Posterior vena cava (tissue), 2 donors: Measurements from ENCODE around the gene USP9Y. TPM values are rescaled to one million over a fixed set of nuclear protein-coding genes. Genes with fewer than 3 reads are reported as not detected.

ENCODE experiments used
- total RNA-seq, 2 donors: library from RNA; stranded (reverse); fragmentation: NEBNext Ultra II Directional; extraction: Animal tissue kit (Norgen Biotek cat#: 25700); gene quantifications; one replicate each; pipeline ENCODE4 v1.2.1, GENCODE V29; 2021
- donor health status: DM: yes; HTN: yes; CAD: no.
- donor health status: DM: yes; HTN: yes; CAD: no.

Gene USP9Y
- total RNA-seq, 2 donors from 2014 or later: not detected

Other genes with a start within 250 kb of the USP9Y start
- gene DDX3Y, start 203.6 kb downstream of the USP9Y start, total RNA-seq: not detected